K562 (cell line): ENCODE measurements around the gene CTSF.

Experiments
- FOXK2 ChIP-seq, 2 experiments: fragments of 450-650 bp; IDR thresholded peaks in 1 of 2; conservative IDR thresholded peaks in 1 of 2; 2 replicates each; pipeline ENCODE4 v1.6.1; 2016; ENCODE audit warnings: low read depth in 2 of 2, mild to moderate bottlenecking in 1 of 2
- GABPA ChIP-seq: fragments of 200-800 bp; sonication (Bioruptor generic); conservative IDR thresholded peaks from 2 replicates; pipeline ENCODE4 v1.6.1; 2016; ENCODE audit warnings: low read depth, missing genetic modification characterization, missing compliant biosample characterization
- GATAD2B ChIP-seq: fragments of 450-650 bp; IDR thresholded peaks from 2 replicates; pipeline ENCODE4 v1.6.1; 2017; ENCODE audit warnings: mild to moderate bottlenecking, borderline replicate concordance
- NCOA1 ChIP-seq: fragments of 450-650 bp; IDR thresholded peaks from 2 replicates; pipeline ENCODE4 v1.6.1; 2016; ENCODE audit warnings: low read depth
- NFXL1 ChIP-seq: fragments of 450-650 bp; formaldehyde crosslinking; IDR thresholded peaks from 2 replicates; pipeline ENCODE4 v1.4.0; 2021; ENCODE audit warnings: mild to moderate bottlenecking
- SMC3 ChIP-seq: conservative IDR thresholded peaks from 2 replicates; pipeline ENCODE4 v1.6.1; 2011; ENCODE audit warnings: low read depth, low read length, improper control_type of control experiment; ENCODE audit not compliant: insufficient read depth
- ZNF561 ChIP-seq: fragments of 450-650 bp; formaldehyde crosslinking; conservative IDR thresholded peaks from 2 replicates; pipeline ENCODE4 v1.4.0; 2020; ENCODE audit warnings: mild to moderate bottlenecking, moderate library complexity
- TF ChIP-seq, protein P1 (sequence below): sonication (generic); formaldehyde crosslinking; IDR thresholded peaks from 2 replicates; pipeline ENCODE4 v1.4.0; 2020; ENCODE audit warnings: mild to moderate bottlenecking, missing genetic modification reagents
- TF ChIP-seq, protein P2 (sequence below): fragments of 250-450 bp; sonication (Bioruptor Pico); IDR thresholded peaks from 2 replicates; pipeline ENCODE4 v1.8.0; 2021; ENCODE audit warnings: moderate library complexity, mild to moderate bottlenecking, inconsistent platforms
- TF ChIP-seq, protein P3 (sequence below), 3 experiments: IDR thresholded peaks in 2 of 3; conservative IDR thresholded peaks in 1 of 3; 2 replicates each; pipeline ENCODE4 v1.5.1; 2011 to 2012; ENCODE audit warnings: low read length in 3 of 3, mild to moderate bottlenecking in 3 of 3, control low read depth in 2 of 3, improper control_type of control experiment in 1 of 3, inconsistent platforms in 1 of 3, low read depth in 1 of 3, mixed read lengths in 1 of 3, moderate library complexity in 1 of 3; ENCODE audit not compliant: insufficient read depth in 2 of 3
- TF ChIP-seq, protein P4 (sequence below): fragments of 250-450 bp; sonication (Bioruptor Pico); IDR thresholded peaks from 2 replicates; pipeline ENCODE4 v1.4.0; 2020; ENCODE audit warnings: mild to moderate bottlenecking, moderate library complexity

DNA sequence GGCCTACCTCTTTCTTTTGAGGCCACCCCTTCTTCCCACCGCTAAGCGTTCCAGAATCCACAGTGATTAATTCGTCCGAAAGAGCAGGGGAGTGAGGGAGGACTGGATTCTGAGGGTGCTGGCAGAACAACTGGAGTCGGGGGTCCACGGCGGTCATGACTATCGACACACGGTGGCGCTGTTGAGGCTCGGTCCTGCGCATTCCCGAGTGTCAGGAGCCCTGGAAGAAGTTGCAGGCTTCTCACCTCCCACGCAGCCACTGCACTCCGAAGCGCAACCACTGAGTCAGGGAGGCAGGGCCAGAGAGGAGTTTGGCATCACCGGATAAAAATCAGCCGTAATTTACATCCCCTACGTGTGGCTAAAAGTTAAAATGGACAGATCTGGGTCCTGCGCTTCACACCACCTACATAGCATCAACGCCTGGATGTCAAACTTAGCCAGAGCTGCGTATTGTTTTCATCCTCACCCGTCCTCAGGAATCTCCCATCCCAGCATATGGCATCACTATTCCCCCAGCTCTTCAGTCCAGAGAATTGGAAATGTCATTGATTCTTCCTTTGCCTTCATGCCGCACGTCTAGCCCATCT, 10.7 kb upstream of the CTSF start:
- TF ChIP-seq, protein P1, sequence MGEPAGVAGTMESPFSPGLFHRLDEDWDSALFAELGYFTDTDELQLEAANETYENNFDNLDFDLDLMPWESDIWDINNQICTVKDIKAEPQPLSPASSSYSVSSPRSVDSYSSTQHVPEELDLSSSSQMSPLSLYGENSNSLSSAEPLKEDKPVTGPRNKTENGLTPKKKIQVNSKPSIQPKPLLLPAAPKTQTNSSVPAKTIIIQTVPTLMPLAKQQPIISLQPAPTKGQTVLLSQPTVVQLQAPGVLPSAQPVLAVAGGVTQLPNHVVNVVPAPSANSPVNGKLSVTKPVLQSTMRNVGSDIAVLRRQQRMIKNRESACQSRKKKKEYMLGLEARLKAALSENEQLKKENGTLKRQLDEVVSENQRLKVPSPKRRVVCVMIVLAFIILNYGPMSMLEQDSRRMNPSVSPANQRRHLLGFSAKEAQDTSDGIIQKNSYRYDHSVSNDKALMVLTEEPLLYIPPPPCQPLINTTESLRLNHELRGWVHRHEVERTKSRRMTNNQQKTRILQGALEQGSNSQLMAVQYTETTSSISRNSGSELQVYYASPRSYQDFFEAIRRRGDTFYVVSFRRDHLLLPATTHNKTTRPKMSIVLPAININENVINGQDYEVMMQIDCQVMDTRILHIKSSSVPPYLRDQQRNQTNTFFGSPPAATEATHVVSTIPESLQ (CRISPR knock-in tag): no peak
- TF ChIP-seq ZNF561 (CRISPR knock-in tag) (no peak), NCOA1 (no peak), GATAD2B (no peak), NFXL1 (CRISPR knock-in tag) (no peak), FOXK2 (conservative IDR thresholded peaks at IDR 0.05 in 1 of 2, IDR thresholded peaks at IDR 0.05 in 1 of 2; ENCODE audit: low read depth in 2 of 2) (no peak), GABPA (tag) (no peak), SMC3 (peak; percentile 65)
- TF ChIP-seq, protein P2, sequence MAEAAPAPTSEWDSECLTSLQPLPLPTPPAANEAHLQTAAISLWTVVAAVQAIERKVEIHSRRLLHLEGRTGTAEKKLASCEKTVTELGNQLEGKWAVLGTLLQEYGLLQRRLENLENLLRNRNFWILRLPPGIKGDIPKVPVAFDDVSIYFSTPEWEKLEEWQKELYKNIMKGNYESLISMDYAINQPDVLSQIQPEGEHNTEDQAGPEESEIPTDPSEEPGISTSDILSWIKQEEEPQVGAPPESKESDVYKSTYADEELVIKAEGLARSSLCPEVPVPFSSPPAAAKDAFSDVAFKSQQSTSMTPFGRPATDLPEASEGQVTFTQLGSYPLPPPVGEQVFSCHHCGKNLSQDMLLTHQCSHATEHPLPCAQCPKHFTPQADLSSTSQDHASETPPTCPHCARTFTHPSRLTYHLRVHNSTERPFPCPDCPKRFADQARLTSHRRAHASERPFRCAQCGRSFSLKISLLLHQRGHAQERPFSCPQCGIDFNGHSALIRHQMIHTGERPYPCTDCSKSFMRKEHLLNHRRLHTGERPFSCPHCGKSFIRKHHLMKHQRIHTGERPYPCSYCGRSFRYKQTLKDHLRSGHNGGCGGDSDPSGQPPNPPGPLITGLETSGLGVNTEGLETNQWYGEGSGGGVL (CRISPR knock-in tag): no peak
- TF ChIP-seq, protein P3, sequence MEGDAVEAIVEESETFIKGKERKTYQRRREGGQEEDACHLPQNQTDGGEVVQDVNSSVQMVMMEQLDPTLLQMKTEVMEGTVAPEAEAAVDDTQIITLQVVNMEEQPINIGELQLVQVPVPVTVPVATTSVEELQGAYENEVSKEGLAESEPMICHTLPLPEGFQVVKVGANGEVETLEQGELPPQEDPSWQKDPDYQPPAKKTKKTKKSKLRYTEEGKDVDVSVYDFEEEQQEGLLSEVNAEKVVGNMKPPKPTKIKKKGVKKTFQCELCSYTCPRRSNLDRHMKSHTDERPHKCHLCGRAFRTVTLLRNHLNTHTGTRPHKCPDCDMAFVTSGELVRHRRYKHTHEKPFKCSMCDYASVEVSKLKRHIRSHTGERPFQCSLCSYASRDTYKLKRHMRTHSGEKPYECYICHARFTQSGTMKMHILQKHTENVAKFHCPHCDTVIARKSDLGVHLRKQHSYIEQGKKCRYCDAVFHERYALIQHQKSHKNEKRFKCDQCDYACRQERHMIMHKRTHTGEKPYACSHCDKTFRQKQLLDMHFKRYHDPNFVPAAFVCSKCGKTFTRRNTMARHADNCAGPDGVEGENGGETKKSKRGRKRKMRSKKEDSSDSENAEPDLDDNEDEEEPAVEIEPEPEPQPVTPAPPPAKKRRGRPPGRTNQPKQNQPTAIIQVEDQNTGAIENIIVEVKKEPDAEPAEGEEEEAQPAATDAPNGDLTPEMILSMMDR (IDR thresholded peaks at IDR 0.05 in 2 of 3, conservative IDR thresholded peaks at IDR 0.05 in 1 of 3; ENCODE audit: insufficient read depth in 2 of 3, low read depth in 1 of 3, low read length in 3 of 3): peak; percentile 77 to 90 (median 83)
- TF ChIP-seq, protein P4, sequence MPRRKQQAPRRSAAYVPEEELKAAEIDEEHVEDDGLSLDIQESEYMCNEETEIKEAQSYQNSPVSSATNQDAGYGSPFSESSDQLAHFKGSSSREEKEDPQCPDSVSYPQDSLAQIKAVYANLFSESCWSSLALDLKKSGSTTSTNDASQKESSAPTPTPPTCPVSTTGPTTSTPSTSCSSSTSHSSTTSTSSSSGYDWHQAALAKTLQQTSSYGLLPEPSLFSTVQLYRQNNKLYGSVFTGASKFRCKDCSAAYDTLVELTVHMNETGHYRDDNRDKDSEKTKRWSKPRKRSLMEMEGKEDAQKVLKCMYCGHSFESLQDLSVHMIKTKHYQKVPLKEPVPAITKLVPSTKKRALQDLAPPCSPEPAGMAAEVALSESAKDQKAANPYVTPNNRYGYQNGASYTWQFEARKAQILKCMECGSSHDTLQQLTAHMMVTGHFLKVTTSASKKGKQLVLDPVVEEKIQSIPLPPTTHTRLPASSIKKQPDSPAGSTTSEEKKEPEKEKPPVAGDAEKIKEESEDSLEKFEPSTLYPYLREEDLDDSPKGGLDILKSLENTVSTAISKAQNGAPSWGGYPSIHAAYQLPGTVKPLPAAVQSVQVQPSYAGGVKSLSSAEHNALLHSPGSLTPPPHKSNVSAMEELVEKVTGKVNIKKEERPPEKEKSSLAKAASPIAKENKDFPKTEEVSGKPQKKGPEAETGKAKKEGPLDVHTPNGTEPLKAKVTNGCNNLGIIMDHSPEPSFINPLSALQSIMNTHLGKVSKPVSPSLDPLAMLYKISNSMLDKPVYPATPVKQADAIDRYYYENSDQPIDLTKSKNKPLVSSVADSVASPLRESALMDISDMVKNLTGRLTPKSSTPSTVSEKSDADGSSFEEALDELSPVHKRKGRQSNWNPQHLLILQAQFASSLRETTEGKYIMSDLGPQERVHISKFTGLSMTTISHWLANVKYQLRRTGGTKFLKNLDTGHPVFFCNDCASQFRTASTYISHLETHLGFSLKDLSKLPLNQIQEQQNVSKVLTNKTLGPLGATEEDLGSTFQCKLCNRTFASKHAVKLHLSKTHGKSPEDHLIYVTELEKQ (CRISPR knock-in tag): no peak
